SK-N-MC (cell line): ENCODE measurements around the gene PKD2.

Experiments
- EZH2 ChIP-seq: fragments of 200-600 bp; sonication (generic); IDR thresholded peaks from one replicate; pipeline ENCODE4 v1.6.1; 2017; ENCODE audit warnings: antibody characterized with exemption
- FOXP2 ChIP-seq: optimal IDR thresholded peaks from 2 replicates; pipeline ENCODE3; 2011; ENCODE audit warnings: mild to moderate bottlenecking, moderate library complexity; ENCODE audit not compliant: insufficient read depth; ENCODE audit errors: extremely low read length, control extremely low read depth
- POLR2AphosphoS5 ChIP-seq: IDR thresholded peaks from 2 replicates; pipeline ENCODE4 v1.6.1; 2012; ENCODE audit warnings: mild to moderate bottlenecking, low read depth, low read length, borderline replicate concordance

GRCh38 chr4:88091378-88091777 lies 83.9 kb downstream of the PKD2 start:
- TF ChIP-seq EZH2 = no peak
- no peak for TF ChIP-seq POLR2AphosphoS5
- no peak for TF ChIP-seq FOXP2
